GM19351 (cell line): Measurements from ENCODE around the gene LMCD1.
A peak's percentile ranks its signal among the peaks of the same experiment; 100 is the strongest.

ENCODE experiments used
- ATAC-seq: cut with Tn5 transposase; IDR thresholded peaks from one replicate; pipeline ENCODE4 v1.9.1; 2021; ENCODE audit warnings: mild to moderate bottlenecking, moderate library complexity; ENCODE audit not compliant: unreplicated experiment

Gene LMCD1

GRCh38 chr3:8556473-8556869 lies 54.8 kb downstream of the LMCD1 start:
- no peak for ATAC-seq

GRCh38 chr3:8557298-8557697 lies 55.7 kb downstream of the LMCD1 start:
- no peak for ATAC-seq

- ATAC-seq: no peak
Observed at GRCh38 chr3:8558645-8559044, 57.0 kb downstream of the LMCD1 start.

GRCh38 chr3:8559351-8559750 lies 57.7 kb downstream of the LMCD1 start:
- no peak for ATAC-seq

GRCh38 chr3:8560366-8561007 lies 58.9 kb downstream of the LMCD1 start:
- no peak for ATAC-seq

- ATAC-seq: no peak
Observed at GRCh38 chr3:8561370-8561769, 59.7 kb downstream of the LMCD1 start.

- ATAC-seq: no peak
Observed at GRCh38 chr3:8562081-8562595, 60.5 kb downstream of the LMCD1 start.

- ATAC-seq: no peak
Observed at GRCh38 chr3:8563146-8563545, 61.5 kb downstream of the LMCD1 start.

GRCh38 chr3:8563597-8563996 lies 62.0 kb downstream of the LMCD1 start:
- ATAC-seq: no peak

- ATAC-seq: no peak
Observed at GRCh38 chr3:8565376-8565775, 63.8 kb downstream of the LMCD1 start.

- ATAC-seq: no peak
Observed at GRCh38 chr3:8567784-8568575, 66.4 kb downstream of the LMCD1 start.

- ATAC-seq: no peak
Observed at GRCh38 chr3:8571256-8571655, 69.6 kb downstream of the LMCD1 start.

- no peak for ATAC-seq
Observed at GRCh38 chr3:8573342-8573926, 71.8 kb downstream of the LMCD1 start.

GRCh38 chr3:8574040-8574669 lies 72.5 kb downstream of the LMCD1 start:
- ATAC-seq: no peak

GRCh38 chr3:8574670-8575322 lies 73.2 kb downstream of the LMCD1 start:
- no peak for ATAC-seq

- ATAC-seq: no peak
Observed at GRCh38 chr3:8575364-8576104, 73.9 kb downstream of the LMCD1 start.

GRCh38 chr3:8576436-8576835 lies 74.8 kb downstream of the LMCD1 start:
- no peak for ATAC-seq

GRCh38 chr3:8576841-8577571 lies 75.4 kb downstream of the LMCD1 start:
- ATAC-seq: no peak

GRCh38 chr3:8578282-8578681 lies 76.7 kb downstream of the LMCD1 start:
- ATAC-seq: peak; percentile 36

GRCh38 chr3:8579096-8579495 lies 77.5 kb downstream of the LMCD1 start:
- peak; percentile 97 for ATAC-seq
